Measurements from ENCODE around the gene AUTS2.

- no peak for TF ChIP-seq CTCF (IDR thresholded peaks at IDR 0.05)
- TF ChIP-seq POLR2A (IDR thresholded peaks at IDR 0.05): no peak
These were observed 92.1 kb downstream of the AUTS2 start for GRCh38 chr7:69690329-69690728.
